SK-N-SH (cell line): ENCODE data around the gene ENPP5.

Experiments
- CTCF ChIP-seq: fragments of 200-600 bp; sonication (generic); IDR thresholded peaks from 2 replicates; pipeline ENCODE4 v1.6.1; 2017; ENCODE audit warnings: antibody characterized with exemption, mild to moderate bottlenecking, moderate library complexity
- ELF1 ChIP-seq: IDR thresholded peaks from 2 replicates; pipeline ENCODE4 v1.4.0; 2012
- JUND ChIP-seq: IDR thresholded peaks from 2 replicates; pipeline ENCODE4 v1.4.0; 2012
- MAX ChIP-seq: IDR thresholded peaks from 2 replicates; pipeline ENCODE4 v1.4.0; 2012; ENCODE audit warnings: low read depth
- POLR2AphosphoS5 ChIP-seq: IDR thresholded peaks from 2 replicates; pipeline ENCODE4 v1.6.1; 2012; ENCODE audit warnings: low read depth, low read length
- RAD21 ChIP-seq: IDR thresholded peaks from 2 replicates; pipeline ENCODE4 v1.6.1; 2012; ENCODE audit warnings: mild to moderate bottlenecking, low read length
- REST ChIP-seq: IDR thresholded peaks from 2 replicates; pipeline ENCODE4 v1.6.1; 2012; ENCODE audit warnings: mild to moderate bottlenecking, low read depth, low read length, moderate library complexity
- YY1 ChIP-seq: IDR thresholded peaks from 2 replicates; pipeline ENCODE4 v1.4.0; 2012; ENCODE audit warnings: low read depth, mild to moderate bottlenecking
- ZBTB33 ChIP-seq: IDR thresholded peaks from 2 replicates; pipeline ENCODE4 v1.4.0; 2012; ENCODE audit warnings: low read depth, borderline replicate concordance

- TF ChIP-seq ZBTB33 = no peak
- TF ChIP-seq POLR2AphosphoS5 = no peak
- TF ChIP-seq MAX = no peak
- no peak for TF ChIP-seq REST
- TF ChIP-seq JUND = no peak
- TF ChIP-seq RAD21 = no peak
- TF ChIP-seq CTCF = no peak
- TF ChIP-seq YY1 = no peak
- no peak for TF ChIP-seq ELF1
Observed at GRCh38 chr6:46113370-46113769, 57.4 kb downstream of the ENPP5 start.
